ENCODE data around the gene ATP11A. TPM values are rescaled to one million over a fixed set of nuclear protein-coding genes. Genes with fewer than 3 reads are reported as not detected.
A peak's percentile ranks its signal among the peaks of the same experiment; 100 is the strongest.

The ATP11A gene
- total and polyA plus RNA-seq, 5 donors from 2014 or later = 3.8 to 75.7 (median 5.0) TPM

- DNase-seq (no peak), ATAC-seq (ENCODE audit: low read depth in 2 of 2) (peak in 1 of 2 donors; percentile 18)
- H3K4me3 Mint-ChIP-seq = peak overlapping the region in 2 of 4 donors; percentile 32 to 50
- Histone ChIP-seq H3K36me3 (ENCODE audit: control insufficient read depth, insufficient read depth, low read length) (no peaks in the 10 kb centered on the region), H3K27me3 (ENCODE audit: control insufficient read depth, insufficient read depth, low read length) (no peaks in the 10 kb centered on the region), H3K4me3 (ENCODE audit: low read depth, low read length) (no peak overlapping the region), H3K4me1 (ENCODE audit: control insufficient read depth, insufficient read depth, low read length, poor library complexity, severe bottlenecking) (peaks cover 7% of the 10 kb centered on the region), H3K9me3 (ENCODE audit: control insufficient read depth in 2 of 2, low read length in 2 of 2) (no peaks in the 10 kb centered on the region), H3K27ac (ENCODE audit: insufficient read depth, low read length, poor library complexity, severe bottlenecking) (no peak overlapping the region)
- H3K4me1 Mint-ChIP-seq = peaks cover 5 to 49% (median 33%) of the 10 kb centered on the region in 4 donors
- peaks cover 15% of the 10 kb centered on the region for H3K36me3 Mint-ChIP-seq
- H3K27ac Mint-ChIP-seq = peak overlapping the region in 2 of 3 donors; percentile 88 to 95
- H3K27me3 Mint-ChIP-seq = no peaks in the 10 kb centered on the region
- no peaks in the 10 kb centered on the region for H3K9me3 Mint-ChIP-seq
Measured at GRCh38 chr13:112767506-112768471, 78.0 kb downstream of the ATP11A start.

GRCh38 chr13:112768795-112769481 lies 79.1 kb downstream of the ATP11A start:
- Mint-ChIP-seq H3K27ac (peak overlapping the region in 1 of 3 donors; percentile 88), H3K9me3 (no peaks in the 10 kb centered on the region), H3K4me1 (peaks cover 5 to 44% (median 33%) of the 10 kb centered on the region in 4 donors), H3K4me3 (peak overlapping the region in 2 of 4 donors; percentile 41 to 52), H3K36me3 (peaks cover 9% of the 10 kb centered on the region), H3K27me3 (no peaks in the 10 kb centered on the region)
- DNase-seq (no peak), ATAC-seq (ENCODE audit: low read depth in 2 of 2) (no peak)
- Histone ChIP-seq H3K9me3 (ENCODE audit: control insufficient read depth in 2 of 2, low read length in 2 of 2) (no peaks in the 10 kb centered on the region), H3K27ac (ENCODE audit: insufficient read depth, low read length, poor library complexity, severe bottlenecking) (no peak overlapping the region), H3K27me3 (ENCODE audit: control insufficient read depth, insufficient read depth, low read length) (no peaks in the 10 kb centered on the region), H3K36me3 (ENCODE audit: control insufficient read depth, insufficient read depth, low read length) (no peaks in the 10 kb centered on the region), H3K4me1 (ENCODE audit: control insufficient read depth, insufficient read depth, low read length, poor library complexity, severe bottlenecking) (peaks cover 7% of the 10 kb centered on the region), H3K4me3 (ENCODE audit: low read depth, low read length) (no peak overlapping the region)

- no peak for DNase-seq
- Histone ChIP-seq H3K9me3 (ENCODE audit: control insufficient read depth in 2 of 2, low read length in 2 of 2) (no peaks in the 10 kb centered on the region), H3K27ac (ENCODE audit: insufficient read depth, low read length, poor library complexity, severe bottlenecking) (no peak overlapping the region), H3K27me3 (ENCODE audit: control insufficient read depth, insufficient read depth, low read length) (no peaks in the 10 kb centered on the region), H3K4me1 (ENCODE audit: control insufficient read depth, insufficient read depth, low read length, poor library complexity, severe bottlenecking) (peaks cover 7% of the 10 kb centered on the region), H3K4me3 (ENCODE audit: low read depth, low read length) (no peak overlapping the region), H3K36me3 (ENCODE audit: control insufficient read depth, insufficient read depth, low read length) (no peaks in the 10 kb centered on the region)
- peaks cover 5 to 44% (median 35%) of the 10 kb centered on the region in 4 donors for H3K4me1 Mint-ChIP-seq
- H3K36me3 Mint-ChIP-seq = peaks cover 9% of the 10 kb centered on the region
- peak overlapping the region in 2 of 4 donors; percentile 27 to 52 for H3K4me3 Mint-ChIP-seq
- no peak overlapping the region for H3K27ac Mint-ChIP-seq
- no peak for ATAC-seq (ENCODE audit: low read depth in 2 of 2)
- no peaks in the 10 kb centered on the region for H3K9me3 Mint-ChIP-seq
- H3K27me3 Mint-ChIP-seq = no peaks in the 10 kb centered on the region
Measured at GRCh38 chr13:112769615-112770014, 79.8 kb downstream of the ATP11A start.

GRCh38 chr13:112770504-112770903 lies 80.7 kb downstream of the ATP11A start:
- Mint-ChIP-seq H3K4me1 (peaks cover 5 to 43% (median 35%) of the 10 kb centered on the region in 4 donors), H3K9me3 (no peaks in the 10 kb centered on the region)
- no peak for DNase-seq

GRCh38 chr13:112771139-112771876 lies 81.5 kb downstream of the ATP11A start:
- no peak for DNase-seq
- Mint-ChIP-seq H3K27ac (no peak overlapping the region), H3K9me3 (no peaks in the 10 kb centered on the region), H3K27me3 (no peaks in the 10 kb centered on the region), H3K4me1 (peaks cover under 1 to 35% (median 31%) of the 10 kb centered on the region in 4 donors), H3K4me3 (no peak overlapping the region), H3K36me3 (peaks cover 2% of the 10 kb centered on the region)
- H3K27me3 ChIP-seq (ENCODE audit: control insufficient read depth, insufficient read depth, low read length) = no peaks in the 10 kb centered on the region
- H3K4me3 ChIP-seq (ENCODE audit: low read depth, low read length) = no peak overlapping the region
- no peak overlapping the region for H3K27ac ChIP-seq (ENCODE audit: insufficient read depth, low read length, poor library complexity, severe bottlenecking)
- H3K36me3 ChIP-seq (ENCODE audit: control insufficient read depth, insufficient read depth, low read length) = no peaks in the 10 kb centered on the region
- ATAC-seq (ENCODE audit: low read depth in 2 of 2) = no peak
- peaks cover 6% of the 10 kb centered on the region for H3K4me1 ChIP-seq (ENCODE audit: control insufficient read depth, insufficient read depth, low read length, poor library complexity, severe bottlenecking)
- H3K9me3 ChIP-seq (ENCODE audit: control insufficient read depth in 2 of 2, low read length in 2 of 2) = no peaks in the 10 kb centered on the region

More at GRCh38 chr13:112770504-112770903, 80.7 kb downstream of the ATP11A start:
- Mint-ChIP-seq H3K36me3 (peaks cover 8% of the 10 kb centered on the region), H3K27ac (no peak overlapping the region), H3K27me3 (no peaks in the 10 kb centered on the region), H3K4me3 (no peak overlapping the region)
- no peak overlapping the region for H3K4me3 ChIP-seq (ENCODE audit: low read depth, low read length)
- H3K4me1 ChIP-seq (ENCODE audit: control insufficient read depth, insufficient read depth, low read length, poor library complexity, severe bottlenecking) = peaks cover 7% of the 10 kb centered on the region
- H3K27ac ChIP-seq (ENCODE audit: insufficient read depth, low read length, poor library complexity, severe bottlenecking) = no peak overlapping the region
- ATAC-seq (ENCODE audit: low read depth in 2 of 2) = no peak
- H3K36me3 ChIP-seq (ENCODE audit: control insufficient read depth, insufficient read depth, low read length) = no peaks in the 10 kb centered on the region
- no peaks in the 10 kb centered on the region for H3K27me3 ChIP-seq (ENCODE audit: control insufficient read depth, insufficient read depth, low read length)
- H3K9me3 ChIP-seq (ENCODE audit: control insufficient read depth in 2 of 2, low read length in 2 of 2) = no peaks in the 10 kb centered on the region

- Histone ChIP-seq H3K27ac (ENCODE audit: insufficient read depth, low read length, poor library complexity, severe bottlenecking) (no peak overlapping the region), H3K36me3 (ENCODE audit: control insufficient read depth, insufficient read depth, low read length) (no peaks in the 10 kb centered on the region), H3K27me3 (ENCODE audit: control insufficient read depth, insufficient read depth, low read length) (no peaks in the 10 kb centered on the region), H3K4me3 (ENCODE audit: low read depth, low read length) (no peak overlapping the region), H3K4me1 (ENCODE audit: control insufficient read depth, insufficient read depth, low read length, poor library complexity, severe bottlenecking) (peaks cover 3% of the 10 kb centered on the region), H3K9me3 (ENCODE audit: control insufficient read depth in 2 of 2, low read length in 2 of 2) (no peaks in the 10 kb centered on the region)
- Mint-ChIP-seq H3K9me3 (no peaks in the 10 kb centered on the region), H3K27me3 (no peaks in the 10 kb centered on the region), H3K27ac (no peak overlapping the region), H3K4me3 (no peak overlapping the region), H3K36me3 (peaks cover 2% of the 10 kb centered on the region), H3K4me1 (peaks cover 0 to 33% (median 29%) of the 10 kb centered on the region in 4 donors)
- ATAC-seq (ENCODE audit: low read depth in 2 of 2) (no peak), DNase-seq (no peak)
Measured at GRCh38 chr13:112771877-112772538, 82.2 kb downstream of the ATP11A start.

GRCh38 chr13:112772539-112772909 lies 82.7 kb downstream of the ATP11A start:
- Histone ChIP-seq H3K36me3 (ENCODE audit: control insufficient read depth, insufficient read depth, low read length) (no peaks in the 10 kb centered on the region), H3K27ac (ENCODE audit: insufficient read depth, low read length, poor library complexity, severe bottlenecking) (no peak overlapping the region), H3K4me1 (ENCODE audit: control insufficient read depth, insufficient read depth, low read length, poor library complexity, severe bottlenecking) (peaks cover under 1% of the 10 kb centered on the region), H3K4me3 (ENCODE audit: low read depth, low read length) (no peak overlapping the region), H3K9me3 (ENCODE audit: control insufficient read depth in 2 of 2, low read length in 2 of 2) (no peaks in the 10 kb centered on the region), H3K27me3 (ENCODE audit: control insufficient read depth, insufficient read depth, low read length) (no peaks in the 10 kb centered on the region)
- ATAC-seq (ENCODE audit: low read depth in 2 of 2) (no peak), DNase-seq (no peak)
- no peak overlapping the region for H3K27ac Mint-ChIP-seq
- peaks cover 2% of the 10 kb centered on the region for H3K36me3 Mint-ChIP-seq
- H3K9me3 Mint-ChIP-seq = no peaks in the 10 kb centered on the region
- peaks cover 0 to 31% (median 29%) of the 10 kb centered on the region in 4 donors for H3K4me1 Mint-ChIP-seq
- H3K27me3 Mint-ChIP-seq = no peaks in the 10 kb centered on the region
- H3K4me3 Mint-ChIP-seq = no peak overlapping the region

All from CD4-positive, CD25-positive, alpha-beta regulatory T cell (primary cell).